Measurements from ENCODE around the gene PHYHD1.

- TF ChIP-seq CTCF (IDR thresholded peaks at IDR 0.05 in 2 of 3, conservative IDR thresholded peaks at IDR 0.05 in 1 of 3; ENCODE audit: borderline replicate concordance in 1 of 3, insufficient read depth in 1 of 3, low read depth in 2 of 3, low read length in 2 of 3): no peak
- TF ChIP-seq POLR2A (IDR thresholded peaks at IDR 0.05; ENCODE audit: borderline replicate concordance, extremely low read depth, insufficient read depth, insufficient read length): no peak
- TF ChIP-seq EZH2 (IDR thresholded peaks at IDR 0.05): no peak
- TF ChIP-seq, protein P1, sequence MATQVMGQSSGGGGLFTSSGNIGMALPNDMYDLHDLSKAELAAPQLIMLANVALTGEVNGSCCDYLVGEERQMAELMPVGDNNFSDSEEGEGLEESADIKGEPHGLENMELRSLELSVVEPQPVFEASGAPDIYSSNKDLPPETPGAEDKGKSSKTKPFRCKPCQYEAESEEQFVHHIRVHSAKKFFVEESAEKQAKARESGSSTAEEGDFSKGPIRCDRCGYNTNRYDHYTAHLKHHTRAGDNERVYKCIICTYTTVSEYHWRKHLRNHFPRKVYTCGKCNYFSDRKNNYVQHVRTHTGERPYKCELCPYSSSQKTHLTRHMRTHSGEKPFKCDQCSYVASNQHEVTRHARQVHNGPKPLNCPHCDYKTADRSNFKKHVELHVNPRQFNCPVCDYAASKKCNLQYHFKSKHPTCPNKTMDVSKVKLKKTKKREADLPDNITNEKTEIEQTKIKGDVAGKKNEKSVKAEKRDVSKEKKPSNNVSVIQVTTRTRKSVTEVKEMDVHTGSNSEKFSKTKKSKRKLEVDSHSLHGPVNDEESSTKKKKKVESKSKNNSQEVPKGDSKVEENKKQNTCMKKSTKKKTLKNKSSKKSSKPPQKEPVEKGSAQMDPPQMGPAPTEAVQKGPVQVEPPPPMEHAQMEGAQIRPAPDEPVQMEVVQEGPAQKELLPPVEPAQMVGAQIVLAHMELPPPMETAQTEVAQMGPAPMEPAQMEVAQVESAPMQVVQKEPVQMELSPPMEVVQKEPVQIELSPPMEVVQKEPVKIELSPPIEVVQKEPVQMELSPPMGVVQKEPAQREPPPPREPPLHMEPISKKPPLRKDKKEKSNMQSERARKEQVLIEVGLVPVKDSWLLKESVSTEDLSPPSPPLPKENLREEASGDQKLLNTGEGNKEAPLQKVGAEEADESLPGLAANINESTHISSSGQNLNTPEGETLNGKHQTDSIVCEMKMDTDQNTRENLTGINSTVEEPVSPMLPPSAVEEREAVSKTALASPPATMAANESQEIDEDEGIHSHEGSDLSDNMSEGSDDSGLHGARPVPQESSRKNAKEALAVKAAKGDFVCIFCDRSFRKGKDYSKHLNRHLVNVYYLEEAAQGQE (IDR thresholded peaks at IDR 0.05; ENCODE audit: low read depth): no peak
- TF ChIP-seq, protein P2, sequence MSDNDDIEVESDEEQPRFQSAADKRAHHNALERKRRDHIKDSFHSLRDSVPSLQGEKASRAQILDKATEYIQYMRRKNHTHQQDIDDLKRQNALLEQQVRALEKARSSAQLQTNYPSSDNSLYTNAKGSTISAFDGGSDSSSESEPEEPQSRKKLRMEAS (IDR thresholded peaks at IDR 0.05): no peak
- TF ChIP-seq EZH2phosphoT487 (IDR thresholded peaks at IDR 0.05; ENCODE audit: borderline replicate concordance): no peak
- TF ChIP-seq CBX3 (IDR thresholded peaks at IDR 0.05; ENCODE audit: low read depth): no peak
- TF ChIP-seq, protein P3, sequence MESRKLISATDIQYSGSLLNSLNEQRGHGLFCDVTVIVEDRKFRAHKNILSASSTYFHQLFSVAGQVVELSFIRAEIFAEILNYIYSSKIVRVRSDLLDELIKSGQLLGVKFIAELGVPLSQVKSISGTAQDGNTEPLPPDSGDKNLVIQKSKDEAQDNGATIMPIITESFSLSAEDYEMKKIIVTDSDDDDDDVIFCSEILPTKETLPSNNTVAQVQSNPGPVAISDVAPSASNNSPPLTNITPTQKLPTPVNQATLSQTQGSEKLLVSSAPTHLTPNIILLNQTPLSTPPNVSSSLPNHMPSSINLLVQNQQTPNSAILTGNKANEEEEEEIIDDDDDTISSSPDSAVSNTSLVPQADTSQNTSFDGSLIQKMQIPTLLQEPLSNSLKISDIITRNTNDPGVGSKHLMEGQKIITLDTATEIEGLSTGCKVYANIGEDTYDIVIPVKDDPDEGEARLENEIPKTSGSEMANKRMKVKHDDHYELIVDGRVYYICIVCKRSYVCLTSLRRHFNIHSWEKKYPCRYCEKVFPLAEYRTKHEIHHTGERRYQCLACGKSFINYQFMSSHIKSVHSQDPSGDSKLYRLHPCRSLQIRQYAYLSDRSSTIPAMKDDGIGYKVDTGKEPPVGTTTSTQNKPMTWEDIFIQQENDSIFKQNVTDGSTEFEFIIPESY (IDR thresholded peaks at IDR 0.05; ENCODE audit: extremely low read depth, insufficient replicate concordance, low read length): no peak
- TF ChIP-seq RAD21 (IDR thresholded peaks at IDR 0.05; ENCODE audit: low read depth): no peak
- TF ChIP-seq YY1 (IDR thresholded peaks at IDR 0.05; ENCODE audit: extremely low read depth, insufficient replicate concordance, low read depth, low read length): no peak
Observed at GRCh38 chr9:128903871-128904620, 16.7 kb upstream of the PHYHD1 start.

Data from HCT116 (cell line).